Activated CD4-positive, alpha-beta T cell treated with anti-CD3 and anti-CD28 coated beads, Interleukin-2, amount 50 U/mL, for 4 hours (primary cell): ENCODE data around the gene UBE2Q2.
"Not testable (repeated sequence)": the region's sequence is repeated elsewhere in the genome, so short reads cannot be mapped to it uniquely, and the experiment has no call there.

Experiments
- DNase-seq, 2 experiments: peaks; one replicate each; pipeline ENCODE4 v3.0.0-alpha.2; 2020

The UBE2Q2 gene

DNA sequence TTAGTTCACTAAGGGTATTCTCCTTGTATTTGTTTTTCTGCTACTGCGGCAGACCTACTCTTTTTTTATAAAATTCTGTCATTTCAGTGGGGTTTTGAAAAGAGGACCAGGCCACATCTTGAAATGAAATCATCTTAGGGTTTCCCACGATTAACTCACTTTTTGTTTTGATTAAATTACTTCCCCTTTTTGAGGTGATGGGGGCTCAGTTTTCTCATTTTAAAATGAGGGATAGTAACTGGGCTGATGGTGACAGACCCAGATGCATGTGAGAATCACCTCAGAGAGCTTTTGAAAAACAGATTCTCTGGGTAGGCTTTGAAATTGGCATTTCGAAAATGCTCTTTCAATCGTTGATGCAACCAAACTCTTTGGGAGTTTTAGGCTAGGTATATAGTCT, 24.2 kb downstream of the UBE2Q2 start:
- no peak for DNase-seq

DNA sequence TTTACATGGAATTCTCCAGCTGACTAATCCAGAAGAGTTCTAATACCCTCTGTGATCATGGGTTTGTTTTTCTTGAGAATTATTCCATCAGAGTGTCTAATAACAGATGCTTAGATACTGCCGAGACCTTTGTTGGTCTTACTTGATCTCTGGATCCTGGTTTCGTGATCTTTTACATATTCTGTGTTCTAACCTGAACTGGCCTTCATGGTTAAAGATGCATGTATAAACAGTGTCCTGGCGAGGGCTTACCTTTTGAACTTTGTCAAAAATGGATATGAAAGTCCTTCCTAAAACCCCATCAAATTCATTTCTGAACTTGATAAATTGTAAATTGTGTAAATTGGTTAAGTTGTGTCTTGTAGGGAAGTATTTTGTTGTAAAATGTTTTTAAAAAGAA, 24.8 kb downstream of the UBE2Q2 start:
- no peak for DNase-seq

DNA sequence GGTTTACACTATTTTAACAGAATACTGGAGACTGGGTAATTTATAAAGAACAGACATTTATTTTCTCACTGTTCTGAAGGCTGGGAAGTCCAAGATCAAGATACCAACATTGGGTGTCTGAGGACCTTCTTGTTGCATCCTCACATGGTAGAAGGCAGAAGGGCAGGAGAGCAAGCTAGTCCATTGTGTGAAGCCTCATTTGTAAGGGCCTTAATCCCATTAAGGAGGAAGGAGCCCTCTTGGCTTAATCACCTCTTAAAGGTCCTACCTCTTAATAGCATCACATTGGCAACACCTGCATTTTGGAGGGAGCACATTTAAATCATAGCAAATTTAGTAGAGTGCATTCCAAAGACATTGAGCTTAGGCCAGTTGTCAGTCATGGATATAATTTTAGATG, 26.2 kb downstream of the UBE2Q2 start:
- DNase-seq, result no peak

DNA sequence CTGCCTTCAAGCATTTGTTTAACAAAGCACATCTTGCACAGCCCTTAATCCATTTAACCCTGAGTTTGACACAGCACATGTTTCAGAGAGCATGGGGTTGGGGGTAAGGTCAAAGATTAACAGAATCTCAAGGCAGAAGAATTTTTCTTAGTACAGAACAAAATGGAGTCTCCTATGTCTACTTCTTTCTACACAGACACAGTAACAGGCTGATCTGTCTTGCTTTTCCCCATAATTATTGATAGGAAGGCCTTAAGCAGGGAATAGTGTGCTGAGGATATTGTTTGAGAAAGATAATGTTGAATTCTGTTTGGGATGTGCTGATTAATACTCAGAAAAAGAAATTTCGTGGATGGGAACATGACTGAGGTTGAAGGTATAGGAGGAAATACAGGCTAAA, 28.3 kb downstream of the UBE2Q2 start:
- DNase-seq, result not testable (repeated sequence)

GRCh38 chr15:75872403-75872990, 29.2 kb downstream of the UBE2Q2 start:
- no peak for DNase-seq

- DNase-seq, result no peak
Measured at GRCh38 chr15:75884041-75884440, 40.8 kb downstream of the UBE2Q2 start.

DNA sequence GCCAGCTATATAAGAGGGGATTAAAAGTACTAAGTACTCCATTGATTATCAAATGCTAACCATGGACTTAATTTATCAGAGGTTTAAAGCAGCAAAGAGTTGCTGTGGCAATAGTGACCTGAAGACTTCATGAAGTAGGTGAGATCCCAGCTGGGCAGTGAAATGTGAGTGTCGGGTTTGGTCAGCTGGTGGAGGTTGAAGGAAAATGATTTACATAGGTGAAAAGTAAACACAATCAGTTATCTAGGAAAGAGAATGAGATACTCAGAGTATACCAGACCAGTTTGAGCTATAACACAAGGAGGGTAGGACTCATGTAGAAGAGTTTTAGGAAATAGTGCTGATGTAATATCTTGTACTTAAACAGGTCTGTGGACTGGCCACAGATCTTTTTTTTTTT, 43.9 kb downstream of the UBE2Q2 start:
- no peak for DNase-seq

GRCh38 chr15:75891895-75892294, 48.6 kb downstream of the UBE2Q2 start:
- no peak for DNase-seq

- DNase-seq, result no peak
Measured at GRCh38 chr15:75895731-75896130, 52.5 kb downstream of the UBE2Q2 start.

GRCh38 chr15:75900577-75900976, 57.3 kb downstream of the UBE2Q2 start:
- DNase-seq, result no peak

DNA sequence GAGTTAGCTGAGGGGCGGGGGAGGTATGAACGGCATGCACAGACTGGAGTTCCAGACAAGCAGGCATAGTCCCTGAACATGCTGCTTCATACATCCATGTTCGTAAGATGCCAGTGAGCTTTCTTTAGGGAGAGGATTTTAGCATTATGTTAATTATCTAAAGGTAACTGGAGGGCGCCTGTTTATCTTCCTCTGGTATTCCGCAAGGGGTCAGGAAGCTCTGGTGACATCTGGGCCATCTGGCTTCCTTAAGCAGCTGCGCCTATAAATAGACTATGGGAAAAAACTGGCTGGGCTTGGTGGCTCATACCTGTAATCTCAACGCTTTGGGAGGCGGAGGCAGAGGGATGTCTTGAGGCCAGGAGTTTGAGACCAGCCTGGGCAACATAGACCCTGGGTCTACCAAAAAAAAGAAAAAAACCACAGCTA, 58.9 kb downstream of the UBE2Q2 start:
- no peak for DNase-seq

DNA sequence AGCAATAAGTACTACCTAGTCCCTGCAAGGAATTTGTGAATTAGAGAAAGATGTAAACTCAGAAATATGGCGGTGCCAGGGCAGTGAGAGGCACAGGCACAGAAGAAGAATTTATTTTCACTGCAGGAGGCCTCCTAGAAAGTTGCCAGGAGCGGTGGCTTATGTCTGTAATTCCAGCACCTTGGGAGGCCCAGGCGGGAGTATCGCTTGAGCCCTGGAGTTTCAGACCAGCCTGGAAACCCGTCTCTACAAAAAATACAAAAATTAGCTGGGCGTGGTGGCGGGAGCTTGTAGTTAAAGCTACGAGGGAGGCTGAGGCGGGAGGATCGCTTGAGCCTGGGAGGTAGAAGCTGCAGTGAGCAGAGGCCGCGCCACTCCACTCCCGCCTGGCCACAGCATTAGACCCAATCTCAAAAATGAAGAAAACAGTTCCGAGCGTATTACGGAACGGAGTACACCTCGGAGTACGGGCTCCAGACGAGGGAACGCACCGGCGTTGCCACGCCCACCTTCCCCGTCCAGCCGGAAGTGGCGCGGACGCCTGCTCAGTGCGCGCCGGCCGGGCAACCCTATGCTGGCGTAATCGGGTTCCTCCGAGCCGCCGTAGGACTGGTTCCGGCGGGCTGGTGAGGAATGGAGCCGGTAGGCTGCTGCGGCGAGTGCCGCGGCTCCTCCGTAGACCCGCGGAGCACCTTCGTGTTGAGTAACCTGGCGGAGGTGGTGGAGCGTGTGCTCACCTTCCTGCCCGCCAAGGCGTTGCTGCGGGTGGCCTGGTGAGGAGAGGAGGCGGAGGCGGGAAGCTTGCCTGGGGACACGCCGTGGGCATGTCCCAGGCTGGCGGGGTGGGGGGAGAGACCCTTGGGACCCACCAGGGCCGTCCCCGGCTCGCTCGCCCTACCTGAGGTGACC, 60.3 kb downstream of the UBE2Q2 start, which contains the start of gene FBXO22:
TSS of gene FBXO22 (plus strand) at position 548 of the 909 bp plus-strand sequence. CDS start at position 634, 86 bp downstream.
- peak; percentile 77 to 82 for DNase-seq

- DNase-seq, result no peak
Measured at GRCh38 chr15:75905231-75905630, 62.0 kb downstream of the UBE2Q2 start.

DNA sequence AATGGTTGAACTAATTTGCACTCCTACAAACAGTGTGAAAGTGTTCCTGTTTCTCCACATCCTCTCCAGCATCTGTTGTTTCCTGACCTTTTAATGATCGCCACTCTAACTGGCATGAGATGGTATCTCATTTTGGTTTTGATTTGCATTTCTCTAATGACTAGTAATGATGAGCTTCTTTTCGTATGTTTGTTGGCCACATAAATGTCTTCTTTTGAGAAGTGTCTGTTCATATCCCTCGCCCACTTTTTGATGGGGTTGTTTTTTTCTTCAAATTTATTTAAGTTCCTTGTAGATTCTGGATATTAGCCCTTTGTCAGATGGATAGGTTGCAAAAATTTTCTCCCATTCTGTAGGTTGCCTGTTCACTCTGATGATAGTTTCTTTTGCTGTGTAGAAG, 67.1 kb downstream of the UBE2Q2 start:
- DNase-seq, result not testable (repeated sequence)

GRCh38 chr15:75916978-75917377, 73.7 kb downstream of the UBE2Q2 start:
- DNase-seq, result no peak

GRCh38 chr15:75918135-75918534, 74.9 kb downstream of the UBE2Q2 start:
- no peak for DNase-seq

DNA sequence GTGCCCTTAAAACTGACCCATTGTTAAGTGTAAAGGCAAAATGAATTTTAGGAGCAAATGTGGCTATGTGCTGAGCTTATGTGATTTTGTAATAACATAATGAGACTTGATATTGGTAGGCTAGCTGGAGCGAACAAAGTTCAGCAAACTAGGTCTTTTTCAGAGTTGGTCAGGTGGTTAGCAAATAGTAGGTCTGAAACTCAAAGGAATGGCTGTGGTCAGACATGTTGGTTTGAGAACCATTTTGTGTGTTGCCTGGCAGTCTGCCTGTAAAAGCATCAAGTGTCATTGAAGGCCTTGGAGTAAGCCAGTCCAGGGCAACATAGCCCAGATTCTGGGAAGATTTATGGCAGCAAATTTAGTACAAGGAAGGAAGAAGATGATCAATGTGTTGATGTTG, 76.8 kb downstream of the UBE2Q2 start:
- DNase-seq, result no peak

DNA sequence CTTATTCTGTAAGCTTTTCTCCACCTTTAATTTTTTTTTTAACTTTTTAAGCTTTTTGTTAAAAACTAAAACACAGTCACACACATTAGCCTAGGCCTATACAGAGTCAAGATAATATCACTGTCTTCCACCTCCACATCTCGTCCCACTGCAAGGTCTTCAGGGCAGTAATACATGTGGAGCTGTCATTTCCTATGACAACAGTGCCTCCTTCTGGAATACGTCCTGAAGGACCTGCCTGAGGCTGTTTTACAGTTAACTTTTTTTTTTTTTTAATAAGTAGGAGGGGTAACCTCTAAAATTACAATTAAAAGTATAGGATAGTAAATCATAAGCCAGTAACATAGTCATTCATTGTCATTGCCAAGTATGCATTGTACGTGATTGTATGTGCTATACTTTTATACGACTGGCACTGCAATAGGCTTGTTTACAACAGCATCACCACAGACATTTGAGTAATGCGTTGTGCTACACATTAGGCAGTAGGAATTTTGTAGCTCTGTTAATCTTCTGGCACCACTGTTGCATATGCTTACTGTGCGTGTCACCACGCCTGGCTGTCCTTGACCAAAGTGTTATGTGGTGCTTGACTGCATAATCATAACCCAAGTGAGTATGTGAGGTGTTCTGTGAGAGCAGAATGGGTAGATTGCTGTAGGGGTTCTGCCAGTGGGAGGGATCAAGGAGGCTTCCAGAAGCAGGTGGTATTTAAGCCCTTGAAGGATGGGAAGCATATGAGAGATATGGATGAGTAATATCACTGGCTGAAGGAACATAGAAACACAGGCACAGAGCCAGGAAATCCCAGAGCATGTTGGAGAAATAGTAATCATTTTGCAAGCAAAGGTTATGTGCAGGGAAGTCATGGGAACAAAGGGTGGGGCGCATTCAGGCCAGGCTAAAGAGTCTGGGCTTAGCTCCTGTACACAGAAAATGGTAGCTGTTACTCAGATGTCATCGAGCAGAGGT, 78.8 kb downstream of the UBE2Q2 start:
- no peak for DNase-seq

- DNase-seq, result no peak
Measured at GRCh38 chr15:75923756-75924155, 80.5 kb downstream of the UBE2Q2 start.

DNA sequence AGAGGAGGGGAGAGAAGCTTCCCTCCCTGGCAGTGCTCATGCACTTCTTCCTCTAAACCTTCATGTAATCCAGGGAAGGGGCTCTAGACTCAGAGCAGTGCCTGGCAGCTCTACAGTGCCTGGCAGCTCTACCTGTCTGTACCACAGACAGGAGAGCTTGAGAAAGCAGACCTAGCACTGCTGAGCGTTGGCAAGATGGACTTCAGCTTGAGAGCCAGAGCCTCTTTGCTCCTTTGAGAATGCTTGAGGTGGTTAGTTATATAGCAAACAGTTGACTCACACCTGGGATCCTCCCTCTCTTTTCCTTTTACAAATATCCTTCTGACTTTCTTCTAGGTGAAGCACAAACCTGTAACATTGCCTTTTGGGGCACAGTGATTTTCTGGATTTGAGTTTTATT, 81.3 kb downstream of the UBE2Q2 start:
- DNase-seq, result no peak

- DNase-seq, result no peak
Measured at GRCh38 chr15:75925440-75925839, 82.2 kb downstream of the UBE2Q2 start.

GRCh38 chr15:75926931-75927330, 83.7 kb downstream of the UBE2Q2 start:
- no peak for DNase-seq

DNA sequence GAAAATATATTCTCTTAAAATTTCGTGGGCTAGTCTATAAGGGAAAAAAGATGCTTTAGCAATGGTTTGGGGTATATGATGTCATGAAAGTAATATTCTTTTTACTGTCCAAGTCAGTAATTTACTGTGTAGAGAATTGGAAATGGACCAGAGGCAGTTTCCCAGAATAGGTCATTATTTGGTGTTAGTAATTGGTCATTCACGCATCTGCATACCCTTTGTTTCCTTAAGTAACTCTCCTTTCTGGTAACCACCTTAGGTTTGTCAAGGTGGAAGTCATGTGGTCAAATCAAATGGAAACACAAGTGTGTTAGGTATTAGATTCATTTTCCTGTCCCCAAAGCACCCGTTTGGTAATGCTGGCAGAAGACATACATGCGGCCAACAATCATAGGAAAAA, 84.4 kb downstream of the UBE2Q2 start:
- no peak for DNase-seq
